K562 (cell line): ENCODE measurements around the gene ECE2. TPM values are rescaled to one million over a fixed set of nuclear protein-coding genes. Genes with fewer than 3 reads are reported as not detected.
"Not testable (repeated sequence)": the region's sequence is repeated elsewhere in the genome, so short reads cannot be mapped to it uniquely, and the experiment has no call there.

Source experiments
- ATAC-seq: fragments of 200-7000 bp; cut with Tn5 transposase; 3 replicates; pipeline ENCODE4 v1.9.1; 2020; ENCODE audit warnings: moderate library complexity
- BruUV-seq: library from RNA; stranded (reverse); fragments of 400-500 nt; replicated peaks from 2 replicates; lab custom pipeline; 2021; lab: Mats Ljungman, UMichigan
- CTCF ChIA-PET: fragments of 300-600 bp; formaldehyde crosslinking; extraction: SDS; loops from one replicate; lab custom pipeline; 2021; ENCODE audit warnings: low intra/inter-chr PET ratio; lab: Yijun Ruan, JAX
- POLR2A ChIA-PET: fragments of 300-600, 350-650 bp; sonication (Branson Sonifier 250); formaldehyde crosslinking; extraction: SDS; loops from one replicate; lab custom pipeline; 2021; ENCODE audit warnings: antibody characterized with exemption, inconsistent platforms; lab: Yijun Ruan, JAX
- DNase-seq, 4 experiments: peaks; one replicate each; pipeline versions ENCODE4 v3.0.0 to v3.0.0-alpha.2; 2011 to 2018; ENCODE audit warnings: low spot score in 3 of 4, mixed read lengths in 3 of 4; ENCODE audit errors: extremely low read depth in 1 of 4
- FAIRE-seq: peaks from 2 replicates; lab custom pipeline; 2011; peaks lifted over from hg19 to GRCh38; lab: Jason Lieb, UNC
- H2AFZ ChIP-seq: 2 replicates; pipeline ENCODE4 v1.6.0; 2011; ENCODE audit warnings: low read depth, low read length, control low read depth, inconsistent platforms
- H3K27ac ChIP-seq: fragments of 200-600 bp; 3 replicates; pipeline ENCODE4 v1.8.0; 2011; ENCODE audit warnings: low read depth, mild to moderate bottlenecking, control low read depth, inconsistent platforms, low read length, moderate library complexity, mixed read lengths; ENCODE audit errors: extremely low read depth
- H3K27me3 ChIP-seq, 2 experiments: fragments of 300-600 bp in 1 of 2; 2 replicates in 1 of 2; 3 replicates in 1 of 2; pipeline versions ENCODE4 v1.6.0 to v1.8.0; 2011; ENCODE audit warnings: inconsistent platforms in 2 of 2, low read length in 2 of 2, mild to moderate bottlenecking in 1 of 2, mixed read lengths in 1 of 2, moderate library complexity in 1 of 2; ENCODE audit not compliant: control insufficient read depth in 2 of 2, insufficient read depth in 2 of 2
- H3K36me3 ChIP-seq: fragments of 300-600 bp; 3 replicates; pipeline ENCODE4 v1.8.0; 2011; ENCODE audit warnings: mild to moderate bottlenecking, low read length, inconsistent platforms; ENCODE audit not compliant: control insufficient read depth, insufficient read depth
- H3K4me1 ChIP-seq, 2 experiments: fragments of 200-600 bp in 1 of 2; replicated peaks in 1 of 2; 2 replicates in 1 of 2; 3 replicates in 1 of 2; pipeline versions ENCODE4 v1.5.1 to v1.8.0; 2011; ENCODE audit warnings: inconsistent platforms in 2 of 2, low read length in 2 of 2, mild to moderate bottlenecking in 1 of 2, mixed read lengths in 1 of 2, moderate library complexity in 1 of 2; ENCODE audit not compliant: control insufficient read depth in 2 of 2, insufficient read depth in 2 of 2
- H3K4me2 ChIP-seq: 2 replicates; pipeline ENCODE4 v1.6.1; 2011; ENCODE audit warnings: low read length, control low read depth, inconsistent platforms, mixed read lengths; ENCODE audit not compliant: insufficient read depth
- H3K4me3 ChIP-seq: fragments of 200-600 bp; sonication (generic), shearing (Covaris generic); 2 replicates; pipeline ENCODE4 v1.5.1; 2016; ENCODE audit warnings: control low read depth, inconsistent platforms
- H3K79me2 ChIP-seq: fragments of 200-600 bp; 3 replicates; pipeline ENCODE4 v1.8.0; 2011; ENCODE audit warnings: low read length, inconsistent platforms; ENCODE audit not compliant: control insufficient read depth, insufficient read depth
- H3K9ac ChIP-seq, 2 experiments: 2 replicates each; pipeline versions ENCODE4 v1.6.0 to v1.6.1; 2011; ENCODE audit warnings: low read depth in 2 of 2, low read length in 2 of 2, control low read depth in 1 of 2, inconsistent platforms in 1 of 2, mild to moderate bottlenecking in 1 of 2, mixed read lengths in 1 of 2; ENCODE audit not compliant: insufficient read depth in 1 of 2
- H3K9me1 ChIP-seq: one replicate; pipeline ENCODE4 v1.6.0; 2011; ENCODE audit warnings: inconsistent platforms, mild to moderate bottlenecking, low read length, moderate library complexity; ENCODE audit not compliant: control insufficient read depth, insufficient read depth
- H3K9me3 ChIP-seq: replicated peaks from 2 replicates; pipeline ENCODE4 v1.5.1; 2011; ENCODE audit warnings: low read depth, low read length, inconsistent platforms; ENCODE audit not compliant: control insufficient read depth, insufficient read depth
- H4K20me1 ChIP-seq: replicated peaks from 2 replicates; pipeline ENCODE4 v1.6.1; 2011; ENCODE audit warnings: low read length, inconsistent platforms, mixed read lengths; ENCODE audit not compliant: control insufficient read depth, insufficient read depth
- DIDO1 ChIP-seq: fragments of 450-650 bp; IDR thresholded peaks from 2 replicates; pipeline ENCODE4 v1.6.1; 2016; ENCODE audit warnings: low read depth, missing biosample characterization, missing genetic modification characterization
- PCBP2 ChIP-seq: fragments of 200-400 bp; formaldehyde crosslinking; IDR thresholded peaks from 2 replicates; pipeline ENCODE4 v1.6.1; 2018; ENCODE audit warnings: low read length, low read depth, mild to moderate bottlenecking, moderate library complexity; ENCODE audit not compliant: poor library complexity, severe bottlenecking
- TRIM28 ChIP-seq: fragments of 450-650 bp; IDR thresholded peaks from 2 replicates; pipeline ENCODE4 v1.6.1; 2017
- UBTF ChIP-seq, 2 experiments: IDR thresholded peaks; 2 replicates each; pipeline ENCODE4 v1.6.1; 2012; ENCODE audit warnings: improper control_type of control experiment in 2 of 2, low read depth in 2 of 2, low read length in 2 of 2, borderline replicate concordance in 1 of 2
- WGBS: fragments of 100-300 bp; shearing (Covaris generic); methylation state at CpG from one replicate; pipeline ENCODE4 v1.1.6; 2016; ENCODE audit warnings: low coverage, mixed read lengths; ENCODE audit not compliant: insufficient coverage; ENCODE audit errors: missing lambda C conversion rate; 5-methylcytosine and 5-hydroxymethylcytosine counted together
- in situ Hi-C: fragments of 300-500 bp; cut with MboI; formaldehyde crosslinking; loops from 4 replicates; pipeline ENCODE4 v1.15.0; 2018; ENCODE audit warnings: inconsistent platforms, mixed read lengths
- intact Hi-C: fragments of 100-400 bp; cut with micrococcal nuclease; formaldehyde crosslinking; loops from 2 replicates; pipeline ENCODE4 v1.14.2; 2022
- polyA plus RNA-seq, 8 experiments: library from polyadenylated mRNA; depleted of rRNA in 4 of 8; stranded (reverse) in 5 of 8; unstranded in 3 of 8; fragments of >200 nt; fragmentation: Nextera tagmentation in 2 of 8; fragmentation: Illumina TruSeq in 1 of 8; extraction: Ambion mirVana in 2 of 8; extraction: Trizol in 1 of 8; gene quantifications; 2 replicates each; pipeline versions ENCODE4 v1.2.1 to v1.2.3, GENCODE V29; 2011 to 2014; ENCODE audit warnings: inconsistent platforms in 1 of 8, missing spikeins in 1 of 8
- total RNA-seq, 7 experiments: library from RNA; depleted of rRNA in 6 of 7; stranded (reverse); fragments of >200 nt in 6 of 7; fragmentation: Illumina TruSeq in 2 of 7; extraction: Trizol in 2 of 7; gene quantifications; 2 replicates each; pipeline versions ENCODE4 v1.2.1 to v1.2.3, GENCODE V29; 2011 to 2021; ENCODE audit warnings: low replicate concordance in 1 of 7

The ECE2 gene
- total and polyA plus RNA-seq, 9 of the 15 experiments (the other 6 are each of a cell fraction or from before 2014, with no cell fraction given): not detected

- TF ChIP-seq UBTF (IDR thresholded peaks at IDR 0.05; ENCODE audit: borderline replicate concordance in 1 of 2, low read depth in 2 of 2, low read length in 2 of 2): no peak
- no peak for TF ChIP-seq DIDO1
- no peak for TF ChIP-seq PCBP2
- TF ChIP-seq TRIM28: no peak
These were observed 63.2 kb downstream of the ECE2 start (continued) for GRCh38 chr3:184339001-184339400.

- H3K4me3 ChIP-seq, H4K20me1 ChIP-seq, in situ Hi-C loops, H3K27ac ChIP-seq, CTCF ChIA-PET, H3K9me1 ChIP-seq, H3K27me3 ChIP-seq, BruUV-seq, DNase-seq, intact Hi-C loops, H3K9me3 ChIP-seq, H3K4me2 ChIP-seq, FAIRE-seq, ATAC-seq, H3K9ac ChIP-seq, H2AFZ ChIP-seq: not testable (repeated sequence)
- Histone ChIP-seq H3K79me2 (peaks cover 16% of the 10 kb centered on the region), H3K36me3 (peaks cover 28% of the 10 kb centered on the region; the same call in 2 of the 3 replicates), H3K4me1 (peaks cover 22 to 52% of the 10 kb centered on the region in 2 experiments)
- POLR2A ChIA-PET: interaction anchor here (1.0 kb wide), 1 partner anchor 22 kb away, joined by 3 read pairs; no protein-coding TSS in a partner anchor
- 91% methylated on average over 16 of the region's 19 CpGs for WGBS
These were observed 63.8 kb downstream of the ECE2 start for GRCh38 chr3:184339451-184340135.
